ENCODE results near the gene LONP1.

The LONP1 gene

DNA sequence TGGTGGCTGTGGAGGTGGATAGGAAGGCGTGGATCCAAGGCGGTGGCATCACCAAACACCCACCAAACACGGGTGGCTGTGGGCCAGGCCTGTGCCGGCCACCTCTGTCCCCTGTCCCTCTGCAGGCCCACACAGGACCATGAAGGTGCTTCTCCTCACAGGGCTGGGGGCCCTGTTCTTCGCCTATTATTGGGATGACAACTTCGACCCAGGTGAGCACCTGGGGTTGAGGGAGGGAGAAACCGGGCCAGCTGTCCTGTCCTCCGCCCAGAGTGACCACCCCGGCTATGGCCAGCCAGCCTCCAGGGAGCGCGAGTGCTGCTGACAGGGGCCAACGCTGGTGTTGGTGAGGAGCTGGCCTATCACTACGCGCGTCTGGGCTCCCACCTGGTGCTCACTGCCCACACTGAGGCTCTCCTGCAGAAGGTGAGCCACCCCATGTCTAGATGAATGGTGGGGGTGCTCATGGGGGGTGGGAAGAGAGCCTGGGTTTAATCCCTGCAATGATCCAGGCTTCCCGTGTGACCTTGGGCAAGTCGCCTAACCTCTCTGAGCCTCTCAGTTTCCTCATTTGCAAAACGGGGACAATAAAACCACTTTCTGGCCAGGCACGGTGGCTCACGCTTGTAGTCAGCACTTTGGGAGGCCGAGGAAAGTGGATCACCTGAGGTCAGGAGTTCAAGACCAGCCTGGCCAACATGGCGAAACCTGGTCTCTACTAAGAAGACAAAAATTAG is 35.1 kb downstream of the LONP1 start:
- no peaks in the 10 kb centered on the region for H3K9me3 ChIP-seq

DNA sequence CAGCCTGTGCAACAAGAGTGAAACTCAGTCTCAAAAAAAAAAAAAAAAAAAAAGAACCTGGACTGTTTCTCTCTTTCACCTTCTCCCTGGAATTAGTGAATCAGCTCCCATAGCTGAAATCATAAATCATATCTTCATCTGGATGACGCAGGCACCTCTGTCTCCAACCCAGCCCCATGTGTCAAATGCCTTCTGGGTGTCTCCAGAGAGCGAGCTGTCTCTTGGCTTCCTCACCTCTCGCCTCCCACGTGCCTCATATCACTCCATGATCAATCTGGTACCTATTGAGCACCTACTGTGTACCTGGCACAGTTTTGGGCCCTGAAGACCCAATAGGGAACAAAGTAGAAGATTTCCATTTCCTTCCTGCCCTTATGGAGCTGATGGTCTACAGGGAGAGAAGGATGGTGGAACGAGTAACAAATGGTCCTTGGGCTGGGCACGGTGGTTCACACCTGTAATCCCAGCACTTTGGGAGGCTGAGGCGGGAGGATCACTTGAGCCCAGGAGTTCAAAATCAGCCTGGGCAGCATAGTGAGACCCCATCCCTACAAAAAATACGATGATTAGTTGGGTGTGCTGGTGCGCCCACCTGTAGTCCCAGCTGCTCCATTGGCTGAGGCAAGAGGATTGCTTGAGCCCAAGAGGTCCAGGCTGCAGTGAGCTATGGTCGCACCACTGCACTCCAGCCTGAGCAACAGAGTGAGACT is 36.6 kb downstream of the LONP1 start:
- Histone ChIP-seq H3K9me3 (no peaks in the 10 kb centered on the region), H3K36me3 (peaks cover 0 to 4% (median 0%) of the 10 kb centered on the region in 3 donors)

More for the DNA sequence above, 35.1 kb downstream of the LONP1 start:
- H3K27ac ChIP-seq: no peak overlapping the region
- no peak overlapping the region for H3K4me3 ChIP-seq
- TF ChIP-seq, protein P1, sequence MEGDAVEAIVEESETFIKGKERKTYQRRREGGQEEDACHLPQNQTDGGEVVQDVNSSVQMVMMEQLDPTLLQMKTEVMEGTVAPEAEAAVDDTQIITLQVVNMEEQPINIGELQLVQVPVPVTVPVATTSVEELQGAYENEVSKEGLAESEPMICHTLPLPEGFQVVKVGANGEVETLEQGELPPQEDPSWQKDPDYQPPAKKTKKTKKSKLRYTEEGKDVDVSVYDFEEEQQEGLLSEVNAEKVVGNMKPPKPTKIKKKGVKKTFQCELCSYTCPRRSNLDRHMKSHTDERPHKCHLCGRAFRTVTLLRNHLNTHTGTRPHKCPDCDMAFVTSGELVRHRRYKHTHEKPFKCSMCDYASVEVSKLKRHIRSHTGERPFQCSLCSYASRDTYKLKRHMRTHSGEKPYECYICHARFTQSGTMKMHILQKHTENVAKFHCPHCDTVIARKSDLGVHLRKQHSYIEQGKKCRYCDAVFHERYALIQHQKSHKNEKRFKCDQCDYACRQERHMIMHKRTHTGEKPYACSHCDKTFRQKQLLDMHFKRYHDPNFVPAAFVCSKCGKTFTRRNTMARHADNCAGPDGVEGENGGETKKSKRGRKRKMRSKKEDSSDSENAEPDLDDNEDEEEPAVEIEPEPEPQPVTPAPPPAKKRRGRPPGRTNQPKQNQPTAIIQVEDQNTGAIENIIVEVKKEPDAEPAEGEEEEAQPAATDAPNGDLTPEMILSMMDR (IDR thresholded peaks at IDR 0.05): no peak
- intact Hi-C loops (cut with DNase I; ENCODE audit: low total_unique reads): no loop called here
- H3K4me1 ChIP-seq: peaks cover 5 to 25% (median 16%) of the 10 kb centered on the region in 4 donors
- no peaks in the 10 kb centered on the region for H3K27me3 ChIP-seq
- DNase-seq: no peak
- no peaks in the 10 kb centered on the region for H3K36me3 ChIP-seq

DNA sequence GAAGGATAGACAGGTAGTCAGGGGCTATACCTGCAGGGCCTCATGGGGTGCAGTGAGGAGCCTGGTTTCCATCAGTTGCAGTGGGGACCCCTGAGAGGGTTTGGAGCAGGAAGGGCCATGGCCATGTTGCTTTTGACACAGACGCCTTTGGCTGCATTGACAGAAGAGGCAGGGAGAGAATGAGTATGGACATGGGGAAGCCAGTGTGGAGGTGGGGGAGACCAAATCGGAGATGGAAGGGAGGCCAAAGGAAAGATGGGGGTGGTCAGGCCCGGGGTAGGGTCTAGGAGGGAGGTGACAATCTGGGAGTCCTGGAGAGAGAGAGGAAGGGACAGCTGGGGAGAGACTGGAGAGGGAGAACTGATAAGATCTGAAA is 37.9 kb downstream of the LONP1 start:
- intact Hi-C loops (cut with DNase I; ENCODE audit: low total_unique reads): no loop called here
- Histone ChIP-seq H3K27ac (no peak overlapping the region), H3K36me3 (peaks cover 0 to 13% (median 0%) of the 10 kb centered on the region in 3 donors), H3K4me1 (peaks cover 5 to 26% (median 18%) of the 10 kb centered on the region in 4 donors), H3K9me3 (no peaks in the 10 kb centered on the region), H3K4me3 (no peak overlapping the region), H3K27me3 (no peaks in the 10 kb centered on the region)
- TF ChIP-seq, protein P1 (IDR thresholded peaks at IDR 0.05): no peak
- DNase-seq: no peak

More for the DNA sequence above, 36.6 kb downstream of the LONP1 start:
- TF ChIP-seq, protein P1 (IDR thresholded peaks at IDR 0.05): no peak
- H3K4me1 ChIP-seq: peaks cover 5 to 31% (median 25%) of the 10 kb centered on the region in 4 donors
- intact Hi-C loops (cut with DNase I; ENCODE audit: low total_unique reads): no loop called here
- H3K4me3 ChIP-seq: no peak overlapping the region
- DNase-seq: no peak
- H3K27ac ChIP-seq: no peak overlapping the region
- H3K27me3 ChIP-seq: no peaks in the 10 kb centered on the region

GRCh38 chr19:5681391-5682106 is 38.4 kb downstream of the LONP1 start:
- H3K9me3 ChIP-seq: no peaks in the 10 kb centered on the region
- no peaks in the 10 kb centered on the region for H3K27me3 ChIP-seq
- H3K36me3 ChIP-seq: peaks cover 0 to 13% (median 0%) of the 10 kb centered on the region in 3 donors
- TF ChIP-seq, protein P1 (IDR thresholded peaks at IDR 0.05): no peak
- no peak for DNase-seq
- peak overlapping the region in 1 of 2 donors; percentile 87 for H3K27ac ChIP-seq
- intact Hi-C loops (cut with DNase I; ENCODE audit: low total_unique reads): no loop called here
- peaks cover 2 to 21% (median 17%) of the 10 kb centered on the region in 4 donors for H3K4me1 ChIP-seq
- peak overlapping the region; percentile 72 to 78 for H3K4me3 ChIP-seq

DNA sequence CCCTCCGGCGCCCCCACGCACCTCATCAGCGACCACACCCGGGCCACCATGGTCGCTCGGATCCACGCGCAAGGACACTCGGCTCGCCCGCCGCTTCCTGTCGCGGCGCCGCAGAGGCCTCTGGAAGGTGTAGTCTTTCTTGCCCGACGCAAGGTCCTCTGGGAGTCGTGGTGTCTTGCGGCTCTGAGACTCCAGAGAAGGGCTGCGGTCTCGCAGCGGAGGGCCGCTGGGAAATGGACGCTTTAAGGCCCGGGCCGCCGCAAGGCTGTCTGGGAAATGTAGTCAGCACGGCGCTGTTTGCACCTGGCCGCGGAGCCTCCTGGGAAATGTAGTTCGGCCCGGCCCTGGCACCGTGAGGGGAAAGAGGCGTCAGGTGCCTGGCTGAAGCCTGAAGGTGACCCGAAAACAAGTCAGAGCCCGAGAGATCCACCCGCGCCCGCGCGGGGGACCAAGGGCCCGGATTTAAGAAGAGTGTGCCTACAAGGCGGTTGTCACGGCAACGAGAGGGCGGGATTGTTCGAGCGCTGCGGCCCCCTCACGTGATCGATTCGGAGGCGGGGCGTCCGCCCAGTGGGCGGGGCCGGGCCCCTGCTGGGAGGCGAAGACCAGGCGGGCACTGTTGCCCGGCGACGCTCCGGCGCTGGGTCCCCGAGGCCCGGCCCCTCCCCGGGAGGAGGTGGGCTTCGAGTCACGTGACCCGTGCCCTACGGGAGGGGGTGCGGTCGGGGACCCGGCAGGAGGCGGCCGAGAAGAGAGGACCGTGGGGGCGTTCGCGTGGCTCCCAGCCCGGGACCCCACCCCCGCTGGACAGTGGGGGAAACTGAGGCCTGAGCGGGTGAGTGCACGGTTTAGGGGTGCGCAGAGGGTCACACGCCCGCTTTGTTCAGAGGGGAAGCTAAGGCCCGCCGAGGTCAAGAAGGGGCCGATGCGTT is 39.2 kb downstream of the LONP1 start, which contains the start of the genes HSD11B1L and MICOS13:
HSD11B1L (plus strand) TSS at position 591 of the 932 bp plus-strand sequence. CDS start 3,806 bp downstream, outside the sequence.
MICOS13 (minus strand) TSS at position 80 of the 932 bp plus-strand sequence; CDS start at position 50, 30 bp downstream.
- H3K4me3 ChIP-seq: peak within 1 kb of the TSS; percentile 72 to 78
- intact Hi-C loops (cut with DNase I; ENCODE audit: low total_unique reads): no loop called here

More for the DNA sequence above, 39.2 kb downstream of the LONP1 start, which contains the start of the genes HSD11B1L and MICOS13:
- peak; percentile 99 to 100 for DNase-seq
- Histone ChIP-seq H3K36me3 (peaks cover 0 to 13% (median 0%) of the 10 kb centered on the region in 3 donors), H3K27ac (peak within 1 kb of the TSS; percentile 87 to 92), H3K9me3 (no peaks in the 10 kb centered on the region), H3K4me1 (peaks cover 0 to 21% (median 14%) of the 10 kb centered on the region in 4 donors), H3K27me3 (no peaks in the 10 kb centered on the region)
- TF ChIP-seq, protein P1 (IDR thresholded peaks at IDR 0.05): no peak

Measured in tibial artery (tissue), 4 donors.